ENCODE measurements around the gene SLC17A5. TPM values are rescaled to one million over a fixed set of nuclear protein-coding genes. Genes with fewer than 3 reads are reported as not detected.

SLC17A5 gene
- total RNA-seq, result 19.5 and 40.3 TPM in 2 replicates

GRCh38 chr6:73653571-73654424 lies at the start of gene SLC17A5:
TSS of gene SLC17A5 (minus strand) at chr6:73653992. CDS start at chr6:73653886, 106 bp downstream.

GRCh38 chr6:73695619-73696421 lies 42.0 kb upstream of the SLC17A5 start, which contains the start of gene CD109:
TSS of gene CD109 (plus strand) at chr6:73696203. CDS start at chr6:73696216, 13 bp downstream.

Other genes starting within 250 kb of the SLC17A5 start
- gene CGAS, start 201.7 kb downstream of the SLC17A5 start, total RNA-seq, result 0.69 and 0.98 TPM in 2 replicates
- gene MTO1, start 192.3 kb downstream of the SLC17A5 start, total RNA-seq, result 22.1 and 27.2 TPM in 2 replicates
- gene EEF1A1, start 133.0 kb downstream of the SLC17A5 start, total RNA-seq, result 28,755 and 30,765 TPM in 2 replicates
- 3.8 and 3.9 TPM in 2 replicates for gene CD109, start 42.2 kb upstream of the SLC17A5 start, total RNA-seq